Activated CD8-positive, alpha-beta T cell treated with anti-CD3 and anti-CD28 coated beads, Interleukin-2, amount 10 ng/mL, durations not matched to agents 7 days and 5 days (primary cell): ENCODE results near the gene REPS1. TPM values are rescaled to one million over a fixed set of nuclear protein-coding genes. Genes with fewer than 3 reads are reported as not detected.

Experiments
- ATAC-seq: fragments of 150-1000 bp; cut with Tn5 transposase; one replicate; pipeline ENCODE4 v1.10.0; 2021; ENCODE audit warnings: moderate library complexity
- CTCF ChIA-PET: fragments of 350-600 bp; sonication (Branson Sonifier 250); formaldehyde crosslinking; loops from one replicate; lab custom pipeline; 2021; ENCODE audit warnings: antibody characterized with exemption; lab: Charles Lee
- POLR2A ChIA-PET: fragments of 350-600 bp; sonication (Branson Sonifier 250); formaldehyde crosslinking; loops from one replicate; lab custom pipeline; 2021; ENCODE audit warnings: antibody characterized with exemption; lab: Charles Lee
- DNase-seq: peaks from one replicate; pipeline ENCODE4 v3.0.0-alpha.2; 2020
- H3K27ac Mint-ChIP-seq: one replicate; pipeline ENCODE4 v1.8.0; 2021; ENCODE audit warnings: mild to moderate bottlenecking, mixed read lengths
- H3K27me3 Mint-ChIP-seq: one replicate; pipeline ENCODE4 v1.8.0; 2021; ENCODE audit warnings: low read depth, mixed read lengths
- H3K36me3 Mint-ChIP-seq: one replicate; pipeline ENCODE4 v1.8.0; 2021; ENCODE audit warnings: low read depth, mixed read lengths
- H3K4me1 Mint-ChIP-seq: one replicate; pipeline ENCODE4 v1.8.0; 2021; ENCODE audit warnings: low read depth, mixed read lengths
- H3K4me3 Mint-ChIP-seq: one replicate; pipeline ENCODE4 v1.8.0; 2021; ENCODE audit warnings: mild to moderate bottlenecking, mixed read lengths
- H3K9me3 Mint-ChIP-seq: one replicate; pipeline ENCODE4 v1.8.0; 2022; ENCODE audit warnings: mixed read lengths; ENCODE audit not compliant: insufficient read depth
- total RNA-seq, 2 experiments: library from RNA; stranded (reverse); gene quantifications; one replicate each; pipeline ENCODE4 v1.2.3, GENCODE V29; 2021

REPS1 gene
- total RNA-seq, 2 experiments from 2014 or later: 39.2 to 45.2 TPM

- H3K27me3 Mint-ChIP-seq: no peaks in the 10 kb centered on the region
- ChIA-PET POLR2A (no interaction called here), CTCF (no interaction called here)
- H3K36me3 Mint-ChIP-seq: no peaks in the 10 kb centered on the region
- H3K9me3 Mint-ChIP-seq: no peaks in the 10 kb centered on the region
- no peaks in the 10 kb centered on the region for H3K4me1 Mint-ChIP-seq
- DNase-seq (no peak), ATAC-seq (no peak)
- H3K4me3 Mint-ChIP-seq: no peak overlapping the region
- H3K27ac Mint-ChIP-seq: no peak overlapping the region
Measured at GRCh38 chr6:139020689-139021088, 32.6 kb upstream of the REPS1 start.

DNA sequence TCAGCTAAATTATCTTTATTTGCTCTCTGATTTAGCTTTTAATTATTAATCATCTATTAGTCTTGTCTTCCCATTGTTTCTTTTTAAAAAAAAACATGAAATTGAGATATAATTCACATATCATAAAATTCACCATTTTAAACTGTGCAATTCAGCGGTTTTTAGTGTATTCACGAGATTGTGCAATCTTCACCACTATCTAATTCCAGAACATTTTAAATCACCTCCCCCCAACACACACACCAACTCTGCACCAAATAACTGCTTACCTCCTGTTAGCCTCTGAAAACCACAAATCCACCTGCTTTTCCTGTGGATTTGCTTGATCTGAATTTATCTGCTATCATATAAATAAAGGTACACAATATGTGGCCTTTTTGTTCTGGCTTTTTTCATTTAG is 31.7 kb upstream of the REPS1 start:
- ChIA-PET CTCF (interaction anchor here (0.8 to 1.3 kb wide), 3 partner anchors 31 to 165 kb away, joined by 3 read pairs; partner anchors contain the start of gene REPS1), POLR2A (no interaction called here)
- H3K36me3 Mint-ChIP-seq: no peaks in the 10 kb centered on the region
- no peaks in the 10 kb centered on the region for H3K27me3 Mint-ChIP-seq
- H3K9me3 Mint-ChIP-seq: no peaks in the 10 kb centered on the region
- ATAC-seq (no peak), DNase-seq (no peak)
- H3K4me1 Mint-ChIP-seq: no peaks in the 10 kb centered on the region
- no peak overlapping the region for H3K4me3 Mint-ChIP-seq
- H3K27ac Mint-ChIP-seq: no peak overlapping the region

- ChIA-PET POLR2A (no interaction called here), CTCF (interaction anchor here (1.2 kb wide), 1 partner anchor 13 kb away, joined by 3 read pairs; no protein-coding TSS in a partner anchor)
- no peak overlapping the region for H3K27ac Mint-ChIP-seq
Measured at GRCh38 chr6:139017227-139017626, 29.2 kb upstream of the REPS1 start.

DNA sequence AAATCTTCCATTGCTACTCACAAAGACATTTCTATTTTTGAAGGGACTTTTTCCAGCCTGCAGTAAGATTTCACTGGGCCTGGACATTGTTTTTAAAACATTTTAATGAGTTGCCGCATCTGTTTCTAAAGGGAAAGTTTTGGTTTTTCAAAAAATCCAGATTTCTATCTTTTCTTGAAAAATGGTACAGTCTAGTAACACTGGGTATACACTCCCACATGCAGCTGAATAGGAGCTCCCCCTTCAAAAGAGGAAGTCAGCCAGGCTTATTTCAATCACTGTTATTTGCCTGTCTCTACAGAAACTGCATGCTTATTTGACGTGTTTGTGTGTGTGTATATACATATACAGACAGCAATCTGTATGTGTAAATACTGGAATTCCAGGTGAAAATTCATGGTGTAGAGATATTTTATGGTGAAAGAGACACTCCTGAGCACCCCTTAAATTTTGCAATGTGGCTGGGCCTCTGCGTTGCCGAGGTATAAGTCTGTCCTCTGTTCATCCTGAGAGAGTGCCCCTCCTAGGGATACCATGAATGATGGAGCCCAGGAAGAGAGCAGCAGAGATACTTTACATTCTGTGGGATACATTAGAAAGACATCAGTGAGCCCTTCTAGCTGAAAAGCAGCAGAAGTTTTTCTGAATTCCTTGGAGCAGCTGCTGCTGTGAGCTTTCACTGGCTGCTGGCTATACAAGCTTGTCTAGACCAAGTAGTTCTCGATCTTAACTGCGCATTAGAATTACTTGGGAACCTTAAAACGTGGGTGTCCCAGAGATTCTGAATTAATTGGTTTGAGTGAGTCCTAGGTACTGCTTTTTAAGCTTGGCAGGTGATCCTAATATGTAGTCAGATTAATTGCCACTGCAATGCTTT is 28.5 kb upstream of the REPS1 start:
- Mint-ChIP-seq H3K27ac (no peak overlapping the region), H3K36me3 (no peaks in the 10 kb centered on the region), H3K4me3 (no peak overlapping the region), H3K27me3 (no peaks in the 10 kb centered on the region), H3K9me3 (no peaks in the 10 kb centered on the region), H3K4me1 (no peaks in the 10 kb centered on the region)
- ChIA-PET CTCF (interaction anchor here (1.2 kb wide), 1 partner anchor 14 kb away, joined by 3 read pairs; no protein-coding TSS in a partner anchor), POLR2A (no interaction called here)
- ATAC-seq: no peak
- no peak for DNase-seq

More at GRCh38 chr6:139017227-139017626, 29.2 kb upstream of the REPS1 start:
- H3K4me3 Mint-ChIP-seq: no peak overlapping the region
- DNase-seq (no peak), ATAC-seq (no peak)
- H3K36me3 Mint-ChIP-seq: no peaks in the 10 kb centered on the region
- no peaks in the 10 kb centered on the region for H3K4me1 Mint-ChIP-seq
- H3K9me3 Mint-ChIP-seq: no peaks in the 10 kb centered on the region
- no peaks in the 10 kb centered on the region for H3K27me3 Mint-ChIP-seq

GRCh38 chr6:139014945-139015344 is 26.9 kb upstream of the REPS1 start:
- Mint-ChIP-seq H3K9me3 (no peaks in the 10 kb centered on the region), H3K27me3 (no peaks in the 10 kb centered on the region), H3K27ac (no peak overlapping the region), H3K4me3 (no peak overlapping the region), H3K4me1 (no peaks in the 10 kb centered on the region), H3K36me3 (no peaks in the 10 kb centered on the region)
- CTCF ChIA-PET: no interaction called here
- POLR2A ChIA-PET: no interaction called here
- ATAC-seq: no peak
- DNase-seq: no peak

DNA sequence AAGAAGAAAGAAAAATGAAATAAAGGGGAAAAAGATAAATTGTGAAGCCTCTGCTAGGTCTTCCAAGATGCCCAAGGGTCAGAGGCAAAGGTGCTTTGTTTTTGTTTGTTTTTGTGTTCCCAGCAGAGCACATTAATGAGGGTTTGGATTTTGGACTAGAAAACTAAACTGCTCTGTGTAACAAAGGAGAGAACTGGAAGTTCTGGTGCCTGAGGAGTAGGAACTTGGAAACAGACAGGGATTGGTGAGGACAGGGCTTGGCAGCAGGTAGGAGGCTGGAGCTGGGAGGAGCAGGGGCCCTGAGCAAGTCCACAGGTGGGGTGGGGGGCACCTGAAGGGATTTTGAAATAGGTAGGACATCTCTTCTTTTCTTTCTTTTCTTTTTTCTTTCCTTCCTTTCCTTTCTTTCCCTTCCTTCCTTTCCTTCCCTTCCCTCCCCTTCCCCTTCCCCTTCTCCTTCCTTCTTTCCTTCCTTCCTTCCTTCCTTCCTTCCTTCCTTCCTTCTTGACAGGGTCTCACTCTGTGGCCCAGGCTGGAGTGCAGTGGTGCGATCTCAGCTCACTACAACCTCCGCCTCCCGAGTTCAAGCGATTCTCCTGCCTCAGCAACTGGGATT is 25.2 kb upstream of the REPS1 start:
- H3K4me3 Mint-ChIP-seq: no peak overlapping the region
- no peaks in the 10 kb centered on the region for H3K9me3 Mint-ChIP-seq
- H3K27ac Mint-ChIP-seq: no peak overlapping the region
- DNase-seq (no peak), ATAC-seq (no peak)
- H3K27me3 Mint-ChIP-seq: no peaks in the 10 kb centered on the region
- H3K4me1 Mint-ChIP-seq: no peaks in the 10 kb centered on the region
- H3K36me3 Mint-ChIP-seq: no peaks in the 10 kb centered on the region
- ChIA-PET POLR2A (no interaction called here), CTCF (no interaction called here)

DNA sequence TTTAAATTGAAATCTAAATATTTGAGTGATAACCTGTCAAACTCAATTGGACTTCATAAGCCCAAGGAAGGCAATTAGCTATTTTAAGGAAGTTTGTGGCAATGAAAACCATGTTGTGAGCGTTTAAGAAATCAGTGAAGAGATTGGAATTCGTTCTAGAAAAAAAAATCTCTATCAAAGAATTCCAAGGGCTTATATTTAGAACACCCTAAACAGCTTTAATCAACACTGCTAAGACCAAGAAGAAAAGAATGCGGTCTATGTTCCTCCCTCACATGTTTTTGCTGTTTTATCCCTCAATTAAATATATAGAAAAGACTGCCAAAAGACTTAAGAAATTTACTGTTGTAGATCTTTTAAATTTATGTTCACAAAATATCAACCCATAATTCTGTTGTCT is 23.9 kb upstream of the REPS1 start:
- Mint-ChIP-seq H3K27me3 (no peaks in the 10 kb centered on the region), H3K9me3 (no peaks in the 10 kb centered on the region), H3K36me3 (no peaks in the 10 kb centered on the region), H3K4me3 (no peak overlapping the region), H3K4me1 (no peaks in the 10 kb centered on the region), H3K27ac (no peak overlapping the region)
- DNase-seq: no peak
- ChIA-PET POLR2A (interaction anchor here (1.1 kb wide), 1 partner anchor 15 kb away, joined by 3 read pairs; no protein-coding TSS in a partner anchor), CTCF (no interaction called here)
- no peak for ATAC-seq

GRCh38 chr6:139010674-139011073 is 22.6 kb upstream of the REPS1 start:
- DNase-seq (no peak), ATAC-seq (no peak)
- Mint-ChIP-seq H3K4me3 (no peak overlapping the region), H3K9me3 (no peaks in the 10 kb centered on the region), H3K4me1 (no peaks in the 10 kb centered on the region), H3K27ac (no peak overlapping the region), H3K27me3 (peaks cover 2% of the 10 kb centered on the region), H3K36me3 (no peaks in the 10 kb centered on the region)
- ChIA-PET CTCF (interaction anchor here (1.3 kb wide), 1 partner anchor 19 kb away, joined by 3 read pairs; no protein-coding TSS in a partner anchor), POLR2A (no interaction called here)

DNA sequence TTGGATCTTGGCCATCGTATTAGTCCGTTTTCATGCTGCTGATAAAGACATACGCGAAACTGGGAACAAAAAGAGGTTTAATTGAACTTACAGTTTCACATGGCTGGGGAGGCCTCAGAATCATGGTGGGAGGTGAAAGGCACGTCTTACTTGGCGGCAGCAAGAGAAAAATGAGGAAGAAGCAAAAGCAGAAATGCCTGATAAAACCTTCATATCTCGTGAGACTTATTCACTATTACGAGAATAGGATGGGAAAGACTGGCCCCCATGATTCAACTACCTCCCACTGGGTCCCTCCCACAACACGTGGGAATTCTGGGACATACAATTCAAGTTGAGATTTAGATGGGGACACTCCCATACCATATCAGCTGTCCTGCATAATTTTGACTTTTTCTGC is 20.1 kb upstream of the REPS1 start:
- CTCF ChIA-PET: interaction anchor here (0.6 kb wide), 1 partner anchor 19 kb away, joined by 4 read pairs; the partner anchor contains the start of gene REPS1
- Mint-ChIP-seq H3K4me3 (no peak overlapping the region), H3K36me3 (no peaks in the 10 kb centered on the region), H3K27ac (no peak overlapping the region), H3K4me1 (no peaks in the 10 kb centered on the region), H3K27me3 (peaks cover 2% of the 10 kb centered on the region), H3K9me3 (no peaks in the 10 kb centered on the region)
- ATAC-seq (no peak), DNase-seq (no peak)
- POLR2A ChIA-PET: interaction anchor here (0.9 kb wide), 1 partner anchor 8 kb away, joined by 3 read pairs; no protein-coding TSS in a partner anchor

GRCh38 chr6:139007428-139007827 is 19.4 kb upstream of the REPS1 start:
- ChIA-PET CTCF (no interaction called here), POLR2A (no interaction called here)
- Mint-ChIP-seq H3K27ac (no peak overlapping the region), H3K4me1 (no peaks in the 10 kb centered on the region), H3K4me3 (no peak overlapping the region), H3K27me3 (peaks cover 2% of the 10 kb centered on the region), H3K9me3 (no peaks in the 10 kb centered on the region), H3K36me3 (no peaks in the 10 kb centered on the region)
- DNase-seq (no peak), ATAC-seq (no peak)

DNA sequence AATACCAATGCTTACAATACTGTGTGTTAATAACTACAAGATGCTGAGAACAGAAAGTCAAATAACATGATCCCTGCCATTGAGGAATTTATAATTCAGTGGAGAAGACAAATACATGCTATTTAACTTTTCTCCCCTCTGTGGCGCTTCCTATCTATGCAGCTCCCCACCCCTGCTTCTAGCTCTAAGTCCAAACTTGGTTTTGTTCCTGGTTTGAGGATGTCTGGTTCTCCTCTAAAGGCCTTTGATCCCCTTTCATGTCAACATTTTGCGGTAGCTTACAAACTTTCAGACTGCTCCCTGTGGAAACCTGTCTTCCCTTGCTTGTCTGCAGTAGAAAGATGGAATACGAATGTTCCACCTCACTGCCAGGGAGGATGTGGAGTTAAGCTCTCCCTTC is 18.4 kb upstream of the REPS1 start:
- Mint-ChIP-seq H3K27me3 (peaks cover 2% of the 10 kb centered on the region), H3K27ac (no peak overlapping the region), H3K4me1 (no peaks in the 10 kb centered on the region), H3K36me3 (no peaks in the 10 kb centered on the region), H3K9me3 (no peaks in the 10 kb centered on the region), H3K4me3 (no peak overlapping the region)
- POLR2A ChIA-PET: no interaction called here
- CTCF ChIA-PET: no interaction called here
- DNase-seq: no peak
- no peak for ATAC-seq

DNA sequence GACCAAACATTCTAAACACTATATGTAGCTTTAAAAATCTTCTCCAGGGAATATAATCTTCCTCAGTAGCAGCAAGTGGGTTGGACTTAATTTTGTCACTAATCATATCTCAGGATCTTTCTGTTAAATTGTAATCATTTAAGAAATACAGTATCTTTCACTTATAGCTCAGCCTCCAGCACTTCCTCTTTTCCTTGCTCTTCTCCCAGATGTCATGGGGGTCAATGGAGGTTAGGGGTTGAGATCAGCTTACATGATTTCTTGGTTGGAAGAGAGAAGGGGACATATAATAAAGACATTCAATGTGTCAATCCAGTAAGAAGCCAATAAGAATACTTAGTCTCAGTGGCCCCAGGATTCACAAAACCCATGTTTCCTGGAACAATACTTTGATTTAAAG is 15.7 kb upstream of the REPS1 start:
- no peak for ATAC-seq
- POLR2A ChIA-PET: no interaction called here

More for the DNA sequence above, 15.7 kb upstream of the REPS1 start:
- Mint-ChIP-seq H3K27me3 (peaks cover 2% of the 10 kb centered on the region), H3K4me3 (no peak overlapping the region), H3K27ac (no peak overlapping the region), H3K4me1 (peaks cover 2% of the 10 kb centered on the region), H3K9me3 (no peaks in the 10 kb centered on the region), H3K36me3 (no peaks in the 10 kb centered on the region)
- DNase-seq: no peak
- CTCF ChIA-PET: no interaction called here
